ENCODE measurements around the gene VPS29.
A peak's percentile ranks its signal among the peaks of the same experiment; 100 is the strongest.
"Not testable (repeated sequence)": the region's sequence is repeated elsewhere in the genome, so short reads cannot be mapped to it uniquely, and the experiment has no call there.

The VPS29 gene

DNA sequence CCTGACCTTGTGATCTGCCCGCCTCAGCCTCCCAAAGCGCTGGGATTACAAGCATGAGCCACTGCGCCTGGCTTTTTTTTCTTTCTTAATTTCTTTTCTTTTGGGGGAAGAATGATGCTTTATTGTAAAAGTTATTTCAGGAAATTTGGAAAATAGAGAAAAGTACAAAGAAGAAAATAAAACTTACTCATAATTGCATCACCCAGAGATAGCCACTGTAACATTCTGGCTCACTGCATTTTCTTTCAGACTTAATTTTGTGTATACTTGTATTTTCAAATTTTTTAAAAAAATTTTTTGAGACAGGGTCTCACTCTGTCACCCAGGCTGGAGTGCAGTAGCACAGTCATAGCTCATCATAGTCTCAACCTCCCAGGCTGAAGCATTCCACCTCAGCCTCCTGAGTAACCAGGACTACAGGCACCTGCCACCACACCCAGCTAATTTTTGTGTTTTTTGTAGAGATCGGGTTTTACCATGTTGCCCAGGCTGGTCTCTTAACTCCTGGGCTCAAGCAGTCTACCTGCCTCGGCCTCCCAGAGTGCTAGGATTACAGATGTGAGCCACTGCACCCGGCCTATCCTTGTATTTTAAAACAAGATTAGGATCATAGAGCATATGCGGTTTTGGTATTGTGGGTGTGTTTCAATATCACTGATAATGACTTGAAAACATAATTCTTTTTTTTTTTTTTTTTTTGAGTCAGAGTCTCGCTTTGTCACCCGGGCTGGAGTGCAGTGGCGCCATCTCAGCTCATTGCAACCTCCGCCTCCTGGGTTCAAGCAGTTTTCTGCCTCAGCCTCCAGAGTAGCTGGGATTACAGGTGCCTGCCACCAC is 19.2 kb upstream of the VPS29 start:
- FAIRE-seq: not testable (repeated sequence)

DNA sequence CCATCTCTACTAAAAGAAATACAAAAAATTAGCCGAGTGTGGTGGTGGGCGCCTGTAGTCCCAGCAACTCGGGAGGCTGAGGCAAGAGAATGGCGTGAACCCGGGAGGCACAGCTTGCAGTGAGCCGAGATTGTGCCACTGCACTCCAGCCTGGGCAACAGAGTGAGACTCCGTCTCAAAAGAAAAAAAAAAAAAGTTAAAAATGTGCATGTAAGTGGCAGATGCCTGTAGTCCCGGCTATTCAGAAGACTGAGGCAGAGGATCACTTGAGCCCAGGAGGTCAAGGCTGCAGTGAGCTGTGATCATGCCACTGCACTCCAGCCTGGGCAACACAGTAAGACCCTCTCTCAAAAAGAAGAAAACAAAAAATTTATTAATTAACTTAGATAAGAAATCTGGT is 16.1 kb upstream of the VPS29 start:
- FAIRE-seq: not testable (repeated sequence)

DNA sequence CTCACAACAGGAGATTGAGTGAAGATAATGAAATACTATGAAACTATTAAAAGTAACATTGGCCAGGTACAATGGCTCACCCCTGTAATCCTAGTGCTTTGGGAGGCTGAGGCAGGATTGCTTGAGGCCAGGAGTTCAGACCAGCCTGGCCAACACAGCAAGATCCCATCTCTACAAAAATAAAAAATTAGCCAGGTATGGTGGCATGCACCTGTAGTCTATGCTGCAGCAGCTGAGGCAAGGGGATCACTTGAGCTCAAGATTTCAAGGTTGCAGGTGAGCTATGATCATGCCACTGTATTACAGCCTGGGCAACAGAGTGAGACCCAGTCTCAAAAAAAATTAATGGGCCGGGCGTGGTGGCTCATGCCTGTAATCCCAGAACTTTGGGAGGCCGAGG is 15.1 kb upstream of the VPS29 start:
- FAIRE-seq: no peak

DNA sequence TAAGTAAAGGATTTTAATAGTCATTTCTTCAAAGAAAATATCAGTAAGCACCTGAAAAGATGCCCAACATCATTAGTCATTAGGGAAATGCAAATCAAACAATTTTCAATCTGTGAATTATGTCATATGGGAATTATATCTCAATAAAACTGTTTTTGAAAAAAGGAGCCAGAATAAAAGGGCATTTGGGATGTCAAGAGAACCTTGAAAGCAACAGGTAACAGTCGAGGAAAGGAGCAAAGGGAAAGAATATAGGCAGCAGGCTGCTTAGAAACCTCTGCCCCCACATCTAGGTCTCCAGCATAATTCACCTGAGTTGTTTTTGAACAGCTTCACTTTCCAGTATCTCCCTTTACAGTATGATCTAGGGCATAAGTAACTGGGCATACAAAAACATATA is 12.5 kb upstream of the VPS29 start:
- no peak for FAIRE-seq

DNA sequence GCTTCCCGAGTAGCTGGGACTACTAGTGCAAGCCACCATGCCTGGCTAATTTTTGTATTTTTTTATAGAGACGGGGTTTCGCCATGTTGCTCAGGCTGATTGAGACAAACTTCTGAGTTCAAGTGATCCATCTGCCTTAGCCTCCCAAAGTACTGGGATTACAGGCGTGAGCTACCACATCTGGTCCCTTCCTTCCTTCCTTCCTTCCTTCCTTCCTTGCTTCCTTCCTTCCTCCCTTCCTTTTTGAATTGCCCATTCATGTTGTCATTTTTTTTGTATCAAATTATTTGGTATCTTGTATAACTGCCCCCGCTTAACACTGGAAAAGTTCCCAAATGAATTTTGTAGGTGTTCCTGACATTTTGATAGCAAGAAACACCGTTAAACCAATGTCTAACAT is 11.9 kb upstream of the VPS29 start:
- FAIRE-seq: no peak

DNA sequence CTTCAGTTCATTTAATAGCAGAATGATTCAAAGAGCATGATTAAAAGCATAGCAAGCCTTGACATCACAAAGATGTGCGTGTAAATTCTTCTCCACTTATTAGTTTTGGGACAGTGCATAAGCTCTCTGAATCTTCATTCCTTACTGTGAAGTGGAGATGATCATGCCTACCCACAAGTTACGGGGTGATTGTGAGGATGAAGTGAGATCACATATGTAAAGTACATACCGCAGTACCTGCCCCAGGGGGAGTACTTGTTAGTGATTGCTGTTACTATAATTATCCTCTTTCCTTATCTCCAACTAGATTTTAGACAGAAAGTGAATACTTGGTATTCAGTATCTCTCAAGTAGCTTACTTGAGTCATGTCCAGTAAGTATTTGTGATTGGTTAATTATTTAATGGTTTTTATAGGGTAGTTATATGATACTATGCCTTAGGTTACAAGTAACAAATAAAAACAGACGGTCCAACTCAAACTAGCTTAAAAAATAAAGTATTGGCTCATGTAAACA is 6.2 kb upstream of the VPS29 start:
- no peak for FAIRE-seq

DNA sequence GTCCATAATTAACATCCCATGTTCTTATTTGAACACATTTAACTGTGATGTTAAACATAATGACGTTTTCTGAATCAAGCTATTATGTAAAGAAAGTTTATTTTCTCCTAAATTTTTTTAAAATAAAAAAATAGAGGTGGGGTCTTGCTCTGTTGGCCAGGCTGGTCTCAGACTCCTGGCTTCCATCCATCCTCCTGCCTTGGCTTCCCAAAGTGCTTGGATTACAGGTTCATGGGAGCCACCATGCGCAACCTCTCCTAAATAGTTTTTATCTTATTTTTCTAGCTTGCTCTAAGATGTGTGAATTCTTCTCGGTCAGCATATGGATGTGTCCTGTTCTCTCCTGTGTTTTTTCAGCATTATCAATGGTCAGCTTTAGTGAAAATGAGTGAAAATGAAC is 3.4 kb upstream of the VPS29 start:
- no peak for FAIRE-seq

DNA sequence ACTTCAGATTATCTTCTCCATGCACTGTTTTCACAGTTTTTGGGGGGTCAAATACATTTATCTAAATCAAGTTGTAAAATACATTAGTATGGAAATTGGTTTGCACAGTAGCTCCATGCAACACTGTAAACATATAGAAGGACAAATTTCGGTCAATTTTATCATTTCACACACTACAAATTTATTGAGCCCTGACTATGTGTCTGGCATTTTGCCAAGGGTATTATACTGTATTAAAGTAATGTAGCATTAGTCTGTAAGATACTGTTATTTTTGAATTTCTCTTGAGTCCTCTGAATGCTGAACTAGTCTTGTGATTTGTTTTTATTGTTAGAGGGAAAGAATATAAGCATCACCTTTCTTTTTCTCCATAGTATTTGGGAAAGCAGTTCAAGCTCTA is 1.5 kb upstream of the VPS29 start:
- FAIRE-seq: no peak

DNA sequence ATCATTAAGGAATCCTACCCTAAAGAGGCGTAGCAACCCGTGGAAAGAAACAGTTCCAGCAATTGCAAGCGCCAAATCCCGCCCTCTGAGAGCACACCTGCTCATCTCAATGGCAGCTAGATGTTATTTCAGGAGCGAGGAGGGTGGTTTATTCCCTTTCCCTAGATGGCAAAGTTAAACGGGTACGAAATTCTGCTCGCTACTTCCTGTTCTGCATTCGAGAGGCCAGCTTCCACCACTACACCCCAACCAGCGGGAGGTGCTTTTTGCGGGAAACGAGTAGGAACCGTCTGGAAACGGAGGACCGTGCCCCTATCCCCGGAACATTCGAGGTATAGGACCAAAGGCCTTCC is 536 bp downstream of the VPS29 start:
- no peak for FAIRE-seq

DNA sequence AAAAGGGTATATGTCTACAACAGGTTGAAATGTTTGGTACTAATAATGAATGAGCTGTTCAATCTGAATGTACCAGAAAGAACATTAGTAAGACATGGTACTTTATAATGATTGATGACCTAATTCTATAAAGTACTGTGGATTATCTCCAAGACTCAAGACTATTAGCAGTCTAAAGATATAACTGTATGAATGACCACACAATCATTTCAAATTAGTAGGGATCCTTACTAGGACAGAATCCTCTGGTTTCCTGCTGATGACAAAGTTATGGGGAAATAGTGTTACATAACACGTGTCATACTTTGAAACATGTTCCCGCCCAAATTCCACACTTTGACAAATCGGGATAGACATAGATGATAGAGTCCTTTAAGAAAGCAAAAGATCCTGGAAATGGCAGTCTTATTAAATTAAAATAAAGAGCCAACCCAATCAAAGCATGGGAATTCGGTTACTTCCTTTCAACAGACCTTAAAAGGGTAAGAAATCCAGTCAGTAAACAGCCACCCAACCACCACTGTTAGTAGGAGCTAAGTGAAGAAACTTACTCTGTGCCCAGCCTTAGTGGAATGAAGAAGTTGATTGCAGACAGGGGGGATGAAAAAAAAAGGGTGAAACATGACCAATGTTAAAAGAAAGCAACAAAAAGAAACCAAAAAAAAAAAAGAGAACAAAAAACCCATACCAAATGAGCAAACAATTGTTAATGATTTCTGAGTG is 2.8 kb downstream of the VPS29 start:
- no peak for FAIRE-seq

DNA sequence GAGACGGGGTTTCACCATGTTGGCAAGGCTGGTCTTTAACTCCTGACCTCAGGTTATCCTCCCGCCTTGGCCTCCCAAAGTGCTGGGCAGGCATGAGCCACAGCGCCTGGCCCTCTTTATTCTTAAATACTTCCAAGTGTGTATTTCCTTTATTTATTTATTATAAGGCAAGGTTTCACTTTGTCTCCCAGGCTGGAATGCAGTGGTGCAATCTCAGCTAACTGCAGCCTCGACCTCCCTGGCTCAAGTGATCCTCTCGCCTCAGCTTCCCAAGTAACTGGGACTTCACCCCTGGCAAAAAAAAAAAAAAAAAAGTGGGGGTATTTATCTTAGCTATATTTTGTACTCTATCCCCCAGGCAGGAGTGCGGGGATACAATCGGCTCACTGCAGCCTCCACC is 26.5 kb downstream of the VPS29 start:
- no peak for FAIRE-seq

DNA sequence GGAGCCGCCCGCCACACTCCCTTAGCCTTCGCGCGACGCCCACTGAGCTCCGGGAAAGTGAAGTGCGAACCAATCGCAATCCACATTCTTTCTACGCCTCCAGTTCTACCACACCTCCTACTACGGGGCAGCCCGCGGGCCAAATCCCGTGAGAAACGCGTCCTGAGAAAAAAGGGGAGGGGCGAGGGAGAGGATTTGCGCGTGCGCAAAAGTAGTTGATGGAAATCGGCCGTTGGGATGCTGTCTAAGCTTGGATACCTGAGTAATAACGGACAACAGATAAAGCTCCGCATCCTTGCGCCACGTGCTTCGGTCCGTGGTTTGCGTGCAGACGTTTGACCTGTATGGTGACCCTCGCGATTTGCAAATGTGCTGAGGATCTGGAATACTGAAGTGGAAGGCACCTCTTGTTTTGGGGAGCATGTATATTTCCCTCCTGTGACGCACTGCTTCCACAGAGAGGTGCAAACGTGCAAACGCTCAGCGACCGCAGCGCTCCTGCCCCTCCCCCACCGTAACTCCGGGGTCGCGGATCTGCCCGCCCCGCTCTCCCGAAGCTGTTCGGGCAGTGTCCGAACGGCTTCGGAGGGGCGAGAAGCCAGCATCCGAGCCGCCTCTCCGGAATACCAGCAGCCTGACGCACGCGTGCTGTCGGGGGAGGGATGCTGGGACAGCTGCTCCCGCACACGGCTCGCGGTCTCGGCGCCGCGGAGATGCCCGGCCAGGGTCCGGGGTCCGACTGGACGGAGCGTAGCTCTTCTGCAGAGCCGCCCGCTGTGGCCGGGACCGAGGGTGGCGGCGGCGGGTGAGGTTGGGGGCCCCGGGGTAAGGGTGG is 33.5 kb downstream of the VPS29 start, which contains the start of the genes FAM216A and GPN3:
Gene FAM216A (plus strand): TSS at position 632 of the 835 bp plus-strand sequence. CDS start 31 bp downstream, at position 663.
Gene GPN3 (minus strand): TSS at position 44 of the 835 bp plus-strand sequence. CDS start 54 bp downstream, outside the sequence.
- FAIRE-seq: peak; percentile 97

DNA sequence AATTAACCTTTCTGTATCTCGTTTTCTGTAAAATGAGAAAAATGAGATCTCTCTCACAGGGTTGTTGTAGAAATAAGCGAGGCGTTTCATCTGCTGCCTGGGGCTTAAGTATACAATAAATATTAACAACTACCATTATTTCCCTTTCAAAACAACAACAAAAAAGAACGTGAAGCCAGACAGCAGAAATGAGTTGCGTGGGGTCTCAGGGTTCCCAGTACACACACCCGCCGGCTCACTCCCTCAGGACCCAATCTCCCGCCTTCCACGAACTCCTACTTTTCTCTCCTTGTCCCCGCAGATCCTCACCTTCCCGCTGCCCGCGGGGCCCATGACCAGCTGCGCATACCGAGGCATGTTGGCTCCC is 34.1 kb downstream of the VPS29 start:
- no peak for FAIRE-seq

DNA sequence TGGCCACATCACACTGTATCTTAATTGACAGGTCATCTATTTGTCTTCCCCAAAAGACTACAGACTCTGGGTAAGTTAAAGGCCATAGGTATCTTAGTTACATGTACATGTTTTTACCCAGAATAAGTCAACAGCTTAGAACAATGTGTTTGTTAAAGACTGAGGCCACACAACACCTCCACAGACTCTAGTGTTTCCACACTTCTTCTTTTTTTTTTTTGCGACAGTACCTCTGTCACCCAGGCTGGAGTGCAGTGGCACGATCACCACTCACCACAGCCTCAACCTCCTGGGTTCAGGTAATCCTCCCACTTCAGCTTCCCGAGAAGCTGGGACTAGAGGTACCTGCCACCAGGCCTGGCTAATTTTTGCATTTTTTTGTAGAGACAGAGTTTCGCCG is 35.1 kb downstream of the VPS29 start:
- FAIRE-seq: no peak

DNA sequence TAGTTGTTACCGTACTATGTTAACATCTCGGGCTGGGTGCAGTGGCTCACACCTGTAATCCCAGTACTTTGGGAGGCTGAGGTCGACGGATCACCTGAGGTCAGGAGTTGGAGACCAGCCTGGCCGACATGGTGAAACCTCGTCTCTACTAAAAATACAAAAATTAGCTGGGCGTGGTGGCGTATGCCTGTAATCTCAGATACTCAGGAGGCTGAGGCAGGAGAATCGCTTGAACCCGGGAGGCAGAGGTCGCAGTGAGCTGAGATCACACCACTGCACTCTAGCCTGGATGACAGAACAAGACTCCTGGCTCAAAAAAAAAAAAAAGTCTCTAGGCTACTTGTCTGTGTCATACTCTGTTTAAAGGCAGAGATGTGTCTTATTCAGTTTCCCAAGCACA is 36.1 kb downstream of the VPS29 start:
- FAIRE-seq: not testable (repeated sequence)

DNA sequence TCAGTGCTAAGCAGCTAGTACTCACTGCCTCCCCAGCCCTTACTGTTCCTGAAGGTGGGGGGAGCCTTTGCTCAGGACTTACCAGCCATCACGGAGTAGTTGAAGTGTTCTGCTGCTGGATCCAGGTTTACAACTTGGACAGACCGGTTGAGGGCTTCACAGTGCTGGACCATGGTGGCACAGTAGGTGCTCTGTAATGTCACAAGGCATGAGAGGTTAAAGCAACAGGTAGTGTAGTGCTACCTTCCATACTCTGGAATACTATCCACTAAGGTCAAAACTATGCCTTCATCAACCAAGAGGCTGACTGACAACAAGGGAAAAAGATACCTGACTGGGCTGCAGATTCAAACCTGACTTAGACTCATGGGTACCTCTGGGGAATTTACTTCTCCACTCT is 36.9 kb downstream of the VPS29 start:
- no peak for FAIRE-seq

DNA sequence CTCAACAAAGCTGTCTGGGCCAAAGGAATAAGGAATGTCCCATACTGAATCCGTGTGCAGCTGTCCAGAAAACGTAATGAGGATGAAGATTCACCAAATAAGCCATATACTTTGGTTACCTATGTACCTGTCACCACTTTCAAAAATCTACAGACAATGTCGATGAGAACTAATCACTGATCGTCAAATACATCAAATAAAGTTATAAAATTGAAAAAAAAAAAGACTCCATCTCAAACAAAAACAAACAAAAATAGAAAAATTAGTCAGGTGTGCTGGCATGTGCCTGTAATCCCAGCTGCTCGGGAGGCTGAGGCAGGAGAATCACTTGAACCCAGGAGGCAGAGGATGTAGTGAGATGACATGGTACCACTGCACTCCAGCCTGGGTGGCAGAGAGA is 40.7 kb downstream of the VPS29 start:
- not testable (repeated sequence) for FAIRE-seq

DNA sequence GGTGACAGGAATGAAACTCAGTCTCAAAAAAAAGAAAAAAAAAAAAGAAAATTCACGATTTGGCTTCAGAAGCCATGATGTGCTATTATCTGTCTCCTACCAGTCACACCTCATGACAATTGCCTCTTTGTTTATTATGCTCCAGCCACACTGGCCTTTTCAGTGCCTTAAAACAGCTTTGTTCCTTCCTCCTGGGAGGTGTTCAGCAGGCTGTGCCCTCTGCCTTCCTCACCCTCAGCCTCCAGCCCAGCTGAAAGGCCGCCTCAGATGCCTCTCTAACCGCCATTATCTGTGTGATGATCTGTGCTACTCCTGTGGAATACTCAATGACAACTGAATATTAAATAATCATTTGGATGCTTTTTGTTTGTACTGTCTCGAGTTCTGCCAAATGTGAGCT is 43.2 kb downstream of the VPS29 start:
- FAIRE-seq: no peak

DNA sequence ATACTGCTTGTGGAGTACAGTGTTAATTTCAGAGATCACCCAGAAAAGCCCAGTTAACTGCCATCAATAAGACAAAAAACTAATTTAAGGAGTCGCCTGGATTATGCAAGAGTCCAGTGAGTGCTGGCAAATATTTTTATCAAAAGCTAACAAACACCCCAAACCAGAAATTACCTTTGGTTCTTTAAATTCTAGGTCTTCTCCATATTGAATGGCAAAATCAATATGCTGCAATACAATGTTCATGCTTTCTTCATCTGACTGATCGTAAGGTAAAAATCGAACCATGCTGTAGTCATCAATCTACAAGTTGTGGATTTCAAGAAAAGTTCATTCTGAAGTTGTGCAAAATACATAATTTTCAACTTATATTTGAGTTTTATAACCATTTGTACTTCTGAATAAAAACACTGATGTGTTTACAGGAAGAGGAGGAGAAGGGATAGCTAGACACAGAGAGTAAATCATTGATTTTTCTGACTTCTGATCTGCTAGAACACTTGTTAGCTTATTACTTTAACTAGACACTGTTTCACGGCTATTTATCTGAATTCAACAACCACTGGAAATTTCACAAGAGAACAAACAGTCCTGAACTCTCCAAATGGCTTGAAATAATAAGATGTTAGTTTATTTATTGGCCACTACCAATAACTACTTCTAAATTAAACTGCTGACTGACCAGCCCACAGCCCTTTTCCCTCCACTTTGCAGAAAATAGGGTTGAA is 48.2 kb downstream of the VPS29 start:
- no peak for FAIRE-seq

DNA sequence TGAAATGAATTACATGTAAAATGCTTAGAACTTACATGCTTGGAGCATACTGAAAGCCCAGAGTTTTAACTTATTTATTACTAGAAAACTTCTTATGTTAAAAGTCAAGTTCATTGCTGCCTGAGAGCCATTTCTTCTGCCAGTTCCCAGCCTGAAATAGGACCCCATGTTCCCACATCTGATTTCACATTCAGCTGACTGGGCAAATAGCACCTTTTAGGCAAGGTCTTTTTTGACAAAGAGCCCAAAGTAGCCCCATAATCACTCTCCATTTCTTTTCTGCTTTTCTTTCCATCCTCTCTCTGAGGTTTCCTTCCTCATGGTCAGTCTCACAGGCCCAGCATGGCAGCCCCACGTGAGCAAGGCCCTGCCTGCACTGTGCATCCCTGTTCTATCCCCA is 50.6 kb downstream of the VPS29 start:
- no peak for FAIRE-seq

DNA sequence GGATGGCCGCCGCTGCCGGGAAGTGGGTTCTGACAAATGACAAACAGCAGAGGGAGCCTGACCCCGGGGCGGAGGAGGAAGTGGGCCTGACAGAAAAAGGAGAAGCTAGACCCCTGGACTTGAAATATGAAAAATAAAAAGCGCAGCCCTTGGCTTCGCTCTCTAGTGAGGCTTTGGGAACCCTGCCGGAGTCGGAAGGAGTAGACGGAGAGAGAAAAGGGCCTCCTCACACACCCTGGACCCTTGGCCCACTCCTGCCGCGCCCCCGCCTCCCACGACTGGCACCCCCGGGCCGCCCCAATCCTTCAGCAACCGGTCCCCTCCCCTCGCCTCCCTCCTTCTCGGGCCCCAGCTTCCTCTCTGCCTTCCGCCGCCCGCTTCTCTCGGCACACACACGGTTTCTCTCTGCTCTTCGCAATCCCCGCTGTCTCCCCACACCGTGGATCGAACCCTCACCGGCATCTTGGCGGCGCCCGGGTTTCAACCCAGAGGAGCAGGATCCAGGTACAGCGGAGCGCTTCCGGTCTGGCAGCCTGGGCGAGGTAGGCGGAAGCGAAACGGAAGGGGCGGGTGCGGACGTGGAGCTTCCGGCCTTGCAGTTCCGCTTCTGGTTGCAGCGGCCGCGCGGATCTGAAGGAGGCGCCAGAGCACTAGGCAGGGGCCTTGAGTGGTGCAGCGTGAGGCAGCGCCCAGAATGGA is 52.0 kb downstream of the VPS29 start, which contains the start of gene ARPC3:
Gene ARPC3 (minus strand): TSS at position 539 of the 699 bp plus-strand sequence. CDS start 77 bp downstream, at position 462.
- FAIRE-seq: peak; percentile 68

DNA sequence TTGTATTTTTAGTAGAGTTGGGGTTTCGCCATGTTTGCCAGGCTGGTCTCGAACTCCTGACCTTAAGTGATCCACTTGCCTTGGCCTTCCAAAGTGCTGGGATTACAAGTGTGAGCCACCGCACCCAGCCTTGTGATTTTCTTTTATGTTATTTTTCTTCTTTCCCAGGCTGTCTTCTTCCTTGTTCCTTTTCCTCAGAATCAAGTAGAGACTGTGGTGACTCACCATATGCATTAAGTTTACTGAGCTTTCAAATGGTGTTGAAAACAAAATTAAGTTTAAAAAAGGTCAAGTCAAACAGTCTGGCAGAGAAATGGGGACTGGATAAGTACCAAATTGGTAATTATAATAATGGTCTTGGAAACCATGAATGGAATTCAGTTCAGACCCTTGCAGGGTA is 57.5 kb downstream of the VPS29 start:
- FAIRE-seq: no peak
